Kidney (tissue), 14 donors: ENCODE data around the gene H1-8. TPM values are rescaled to one million over a fixed set of nuclear protein-coding genes. Genes with fewer than 3 reads are reported as not detected.

Experiments
- DNase-seq, 5 donors: peaks; one replicate each; pipeline ENCODE4 v3.0.0-alpha.2; 2013 to 2020
- FAIRE-seq: peaks from 2 replicates; lab custom pipeline; 2012; peaks lifted over from hg19 to GRCh38; lab: Jason Lieb, UNC
- H3K27ac ChIP-seq, 2 donors: one replicate each; pipeline ENCODE4 v1.7.0; 2013; ENCODE audit warnings: low read depth in 2 of 2, low read length in 2 of 2, inconsistent platforms in 1 of 2
- H3K27me3 ChIP-seq: one replicate; pipeline ENCODE4 v1.7.1; 2013; ENCODE audit warnings: low read length, inconsistent platforms; ENCODE audit not compliant: control insufficient read depth, insufficient read depth
- H3K36me3 ChIP-seq, 3 donors: one replicate each; pipeline versions ENCODE4 v1.7.0 to v1.7.1; 2013; ENCODE audit warnings: low read length in 3 of 3, control low read depth in 1 of 3, inconsistent platforms in 1 of 3; ENCODE audit not compliant: insufficient read depth in 3 of 3, control insufficient read depth in 2 of 3
- H3K4me1 ChIP-seq, 3 donors: one replicate each; pipeline versions ENCODE4 v1.7.0 to v1.7.1; 2013; ENCODE audit warnings: low read length in 3 of 3, inconsistent platforms in 1 of 3, low read depth in 1 of 3; ENCODE audit not compliant: control insufficient read depth in 2 of 3, insufficient read depth in 2 of 3
- H3K4me3 ChIP-seq, 3 donors: one replicate each; pipeline versions ENCODE4 v1.7.0 to v1.8.1; 2013; ENCODE audit warnings: low read length in 3 of 3, control low read depth in 1 of 3, inconsistent platforms in 1 of 3
- H3K9ac ChIP-seq, 3 donors: one replicate each; pipeline versions ENCODE4 v1.7.0 to v1.7.1; 2013; ENCODE audit warnings: low read length in 3 of 3, control low read depth in 1 of 3, inconsistent platforms in 1 of 3
- H3K9me3 ChIP-seq, 3 donors: one replicate each; pipeline versions ENCODE4 v1.7.0 to v1.7.1; 2013; ENCODE audit warnings: low read length in 3 of 3, control low read depth in 1 of 3, inconsistent platforms in 1 of 3; ENCODE audit not compliant: control insufficient read depth in 2 of 3, insufficient read depth in 1 of 3
- CTCF ChIP-seq: IDR thresholded peaks from 3 replicates; pipeline ENCODE4 v1.5.1; 2012; ENCODE audit warnings: mild to moderate bottlenecking, moderate library complexity, borderline replicate concordance; ENCODE audit not compliant: insufficient read depth; ENCODE audit errors: extremely low read depth
- intact Hi-C: fragments of 100-400 bp; cut with DNase I; formaldehyde crosslinking; loops from one replicate; pipeline ENCODE4 v1.11.1; 2022
- polyA plus RNA-seq: library from polyadenylated mRNA; stranded (reverse); fragments of 350-450 nt; fragmentation: Illumina TruSeq; extraction: RNeasy Lipid Tissue Mini Kit (QIAGEN cat#74804); gene quantifications from one replicate; pipeline ENCODE4 v1.2.3, GENCODE V29; 2014; ENCODE audit warnings: low read depth, low replicate concordance; ENCODE audit not compliant: insufficient read depth
- total RNA-seq: library from RNA; stranded (reverse); fragmentation: NEBNext Ultra II Directional; extraction: Animal tissue kit (Norgen Biotek cat#: 25700); gene quantifications from one replicate; pipeline ENCODE4 v1.2.1, GENCODE V29; 2021
- donor health status: control.
- donor health status: control.
- donor health status: control.
- donor health status: control.
- donor health status: control.
- donor health status: DM: yes; HTN: yes; CAD: no.
- donor health status: Normal renal cell carcinoma (clear cell type).

The H1-8 gene
- total and polyA plus RNA-seq, 2 donors from 2014 or later, result not detected

DNA sequence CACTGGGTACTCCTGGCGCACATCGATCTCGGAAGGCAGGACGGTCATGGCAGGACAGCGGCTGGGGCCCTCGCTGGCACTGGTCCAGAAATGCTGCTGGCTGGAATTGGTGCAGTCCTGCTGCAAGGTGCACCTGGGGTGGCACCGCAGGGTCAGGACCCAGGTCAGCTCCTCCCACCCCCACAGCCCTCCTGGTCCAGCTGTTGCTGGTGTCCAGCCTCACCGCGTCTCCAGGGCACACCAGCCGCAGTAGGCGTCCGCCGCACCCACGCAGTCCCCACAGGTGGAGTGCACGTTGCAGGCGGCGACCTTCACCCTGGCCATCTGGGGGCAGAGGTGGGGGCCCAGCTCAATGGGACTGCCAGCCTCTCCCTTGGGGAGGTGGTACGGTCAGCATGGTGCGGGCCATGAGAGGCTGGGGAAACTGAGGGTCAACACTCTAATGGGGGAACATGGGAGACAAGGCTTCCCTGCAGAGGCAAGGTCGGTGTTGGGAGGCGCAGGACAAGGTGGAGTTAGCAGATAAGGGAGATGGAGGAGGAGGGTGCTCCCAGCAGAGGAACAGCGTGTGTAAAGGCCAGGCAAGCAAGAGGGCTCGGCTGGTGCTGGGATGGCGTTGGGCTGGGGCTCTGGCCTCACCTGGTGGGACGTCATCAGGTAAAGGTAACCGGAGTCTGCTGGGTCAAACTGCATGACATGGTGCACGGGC, 43.1 kb downstream of the H1-8 start:
- TF ChIP-seq CTCF, result no peak
- no peak overlapping the region for H3K9ac ChIP-seq
- H3K27ac ChIP-seq, result no peak overlapping the region
- no peaks in the 10 kb centered on the region for H3K9me3 ChIP-seq
- no peak overlapping the region for H3K4me3 ChIP-seq
- intact Hi-C loops, result no loop called here
- peaks cover 0 to 11% (median 11%) of the 10 kb centered on the region in 3 donors for H3K4me1 ChIP-seq
- H3K36me3 ChIP-seq, result peaks cover 0 to 6% (median 0%) of the 10 kb centered on the region in 3 donors
- no peak for FAIRE-seq
- DNase-seq, result no peak
- H3K27me3 ChIP-seq, result no peaks in the 10 kb centered on the region

GRCh38 chr3:129586746-129587430, 43.9 kb downstream of the H1-8 start:
- TF ChIP-seq CTCF, result no peak
- no peak for FAIRE-seq
- H3K4me1 ChIP-seq, result peaks cover 2 to 15% (median 11%) of the 10 kb centered on the region in 3 donors
- H3K27me3 ChIP-seq, result no peaks in the 10 kb centered on the region
- intact Hi-C loops, result no loop called here
- H3K9me3 ChIP-seq, result no peaks in the 10 kb centered on the region
- H3K9ac ChIP-seq, result no peak overlapping the region
- peaks cover 0 to under 1% (median 0%) of the 10 kb centered on the region in 3 donors for H3K36me3 ChIP-seq
- no peak overlapping the region for H3K4me3 ChIP-seq
- H3K27ac ChIP-seq, result no peak overlapping the region
- DNase-seq, result no peak

- intact Hi-C loops, result no loop called here
- H3K9me3 ChIP-seq, result no peaks in the 10 kb centered on the region
- no peak for DNase-seq
- no peaks in the 10 kb centered on the region for H3K27me3 ChIP-seq
- H3K36me3 ChIP-seq, result no peaks in the 10 kb centered on the region
- peaks cover 2 to 21% (median 11%) of the 10 kb centered on the region in 3 donors for H3K4me1 ChIP-seq
- H3K4me3 ChIP-seq, result no peak overlapping the region
- H3K27ac ChIP-seq, result no peak overlapping the region
- TF ChIP-seq CTCF, result no peak
- no peak overlapping the region for H3K9ac ChIP-seq
- no peak for FAIRE-seq
These were observed 44.7 kb downstream of the H1-8 start for GRCh38 chr3:129587566-129588210.
